NB4 (cell line): ENCODE data around the gene INAVA.

Experiments
- MYC ChIP-seq: IDR thresholded peaks from 2 replicates; pipeline ENCODE4 v1.6.1; 2011; ENCODE audit warnings: low read depth, low read length
- POLR2A ChIP-seq: IDR thresholded peaks from 2 replicates; pipeline ENCODE4 v1.6.1; 2011; ENCODE audit warnings: mild to moderate bottlenecking; ENCODE audit not compliant: insufficient read length; ENCODE audit errors: extremely low read depth
- TF ChIP-seq, protein P1 (sequence below): IDR thresholded peaks from one replicate; pipeline ENCODE4 v1.5.1; 2012; ENCODE audit warnings: low read depth, low read length

DNA sequence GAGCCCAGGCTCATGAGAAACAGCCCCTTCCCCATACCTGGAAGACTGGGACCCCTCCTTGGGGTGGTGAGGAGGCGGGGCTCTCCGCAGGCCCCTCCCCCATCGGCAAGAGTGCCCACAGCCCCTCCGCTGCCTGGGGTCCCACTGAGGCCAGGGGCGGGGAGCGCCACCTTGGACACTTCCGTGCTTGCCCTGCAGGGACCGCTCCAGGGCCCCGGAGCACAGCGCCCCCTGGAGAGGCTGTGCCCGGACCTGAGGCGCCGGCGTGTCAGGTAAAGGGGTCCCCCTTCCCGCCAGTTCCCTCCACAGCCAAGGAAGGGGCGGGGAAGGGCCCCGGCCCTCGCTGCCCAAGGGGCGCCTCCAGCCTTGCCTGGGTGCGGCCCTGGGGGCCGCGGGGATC is 21.5 kb downstream of the INAVA start:
- TF ChIP-seq POLR2A (no peak), MYC (no peak)
- TF ChIP-seq, protein P1, sequence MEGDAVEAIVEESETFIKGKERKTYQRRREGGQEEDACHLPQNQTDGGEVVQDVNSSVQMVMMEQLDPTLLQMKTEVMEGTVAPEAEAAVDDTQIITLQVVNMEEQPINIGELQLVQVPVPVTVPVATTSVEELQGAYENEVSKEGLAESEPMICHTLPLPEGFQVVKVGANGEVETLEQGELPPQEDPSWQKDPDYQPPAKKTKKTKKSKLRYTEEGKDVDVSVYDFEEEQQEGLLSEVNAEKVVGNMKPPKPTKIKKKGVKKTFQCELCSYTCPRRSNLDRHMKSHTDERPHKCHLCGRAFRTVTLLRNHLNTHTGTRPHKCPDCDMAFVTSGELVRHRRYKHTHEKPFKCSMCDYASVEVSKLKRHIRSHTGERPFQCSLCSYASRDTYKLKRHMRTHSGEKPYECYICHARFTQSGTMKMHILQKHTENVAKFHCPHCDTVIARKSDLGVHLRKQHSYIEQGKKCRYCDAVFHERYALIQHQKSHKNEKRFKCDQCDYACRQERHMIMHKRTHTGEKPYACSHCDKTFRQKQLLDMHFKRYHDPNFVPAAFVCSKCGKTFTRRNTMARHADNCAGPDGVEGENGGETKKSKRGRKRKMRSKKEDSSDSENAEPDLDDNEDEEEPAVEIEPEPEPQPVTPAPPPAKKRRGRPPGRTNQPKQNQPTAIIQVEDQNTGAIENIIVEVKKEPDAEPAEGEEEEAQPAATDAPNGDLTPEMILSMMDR = peak; percentile 15
